ENCODE results near the gene ZFP36L1. TPM values are rescaled to one million over a fixed set of nuclear protein-coding genes. Genes with fewer than 3 reads are reported as not detected.

The ZFP36L1 gene
- total and polyA plus RNA-seq, 2 of the 13 experiments (the other 11 are each of a cell fraction or from before 2014, with no cell fraction given): 7.4 to 10.2 TPM

DNA sequence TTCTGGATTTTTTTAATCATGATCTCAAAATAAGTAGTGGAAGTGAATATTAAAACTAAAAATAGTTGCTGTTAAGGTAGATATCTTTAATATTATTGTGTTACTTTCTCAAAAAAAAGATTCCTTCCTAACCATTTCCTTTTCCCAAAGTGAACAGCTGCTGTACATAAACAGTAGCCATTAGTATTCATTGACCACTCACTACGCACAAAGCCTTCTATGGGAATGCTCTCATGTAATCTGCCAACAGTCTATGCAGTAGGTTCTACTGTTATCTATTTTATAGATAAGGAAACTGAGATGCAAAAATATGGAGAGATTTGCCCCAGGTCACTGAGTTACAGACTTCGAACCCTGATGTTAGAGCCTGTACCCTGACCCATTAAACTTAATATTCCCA lies 32.1 kb downstream of the ZFP36L1 start:
- Histone ChIP-seq H2AFZ (ENCODE audit: low read length) (no peak overlapping the region), H3K4me1 (ENCODE audit: insufficient read depth, low read length) (peaks cover 87% of the 10 kb centered on the region), H3K27ac (ENCODE audit: extremely low read length, insufficient read depth, low read length) (no peak overlapping the region), H3K79me2 (ENCODE audit: insufficient read depth, low read length) (no peaks in the 10 kb centered on the region), H4K20me1 (ENCODE audit: insufficient read depth, low read length) (no peaks in the 10 kb centered on the region), H3K9ac (ENCODE audit: insufficient read depth, low read depth, low read length) (no peak overlapping the region), H3K27me3 (ENCODE audit: control insufficient read depth in 1 of 2, insufficient read depth in 2 of 2, low read length in 2 of 2) (no peaks in the 10 kb centered on the region), H3K9me3 (ENCODE audit: low read length) (no peaks in the 10 kb centered on the region), H3K4me2 (ENCODE audit: low read depth, low read length) (no peak overlapping the region), H3K36me3 (replicated peaks in 1 of 2; ENCODE audit: control insufficient read depth in 1 of 2, insufficient read depth in 2 of 2, low read length in 2 of 2) (no peaks in the 10 kb centered on the region), H3K4me3 (replicated peaks in 1 of 3; ENCODE audit: insufficient read depth in 1 of 3, low read depth in 2 of 3, low read length in 3 of 3) (no peak overlapping the region)
- TF ChIP-seq SOX6 (IDR thresholded peaks at IDR 0.05) (no peak), SOX6 (CRISPR knock-in tag; IDR thresholded peaks at IDR 0.05) (no peak), ZKSCAN1 (IDR thresholded peaks at IDR 0.05; ENCODE audit: low read length) (no peak), ZNF572 (CRISPR knock-in tag; IDR thresholded peaks at IDR 0.05) (no peak), SYNCRIP (IDR thresholded peaks at IDR 0.05; ENCODE audit: insufficient read depth, low read depth, low read length) (no peak), ZNF350 (CRISPR knock-in tag; IDR thresholded peaks at IDR 0.05; ENCODE audit: borderline replicate concordance, low read depth) (no peak), NCOA5 (CRISPR knock-in tag; IDR thresholded peaks at IDR 0.05) (no peak), ELF1 (CRISPR knock-in tag; IDR thresholded peaks at IDR 0.05) (no peak), NPAS2 (CRISPR knock-in tag; IDR thresholded peaks at IDR 0.05; ENCODE audit: borderline replicate concordance) (no peak), ZFP82 (CRISPR knock-in tag; IDR thresholded peaks at IDR 0.05; ENCODE audit: borderline replicate concordance) (no peak)
- TF ChIP-seq, protein P1, sequence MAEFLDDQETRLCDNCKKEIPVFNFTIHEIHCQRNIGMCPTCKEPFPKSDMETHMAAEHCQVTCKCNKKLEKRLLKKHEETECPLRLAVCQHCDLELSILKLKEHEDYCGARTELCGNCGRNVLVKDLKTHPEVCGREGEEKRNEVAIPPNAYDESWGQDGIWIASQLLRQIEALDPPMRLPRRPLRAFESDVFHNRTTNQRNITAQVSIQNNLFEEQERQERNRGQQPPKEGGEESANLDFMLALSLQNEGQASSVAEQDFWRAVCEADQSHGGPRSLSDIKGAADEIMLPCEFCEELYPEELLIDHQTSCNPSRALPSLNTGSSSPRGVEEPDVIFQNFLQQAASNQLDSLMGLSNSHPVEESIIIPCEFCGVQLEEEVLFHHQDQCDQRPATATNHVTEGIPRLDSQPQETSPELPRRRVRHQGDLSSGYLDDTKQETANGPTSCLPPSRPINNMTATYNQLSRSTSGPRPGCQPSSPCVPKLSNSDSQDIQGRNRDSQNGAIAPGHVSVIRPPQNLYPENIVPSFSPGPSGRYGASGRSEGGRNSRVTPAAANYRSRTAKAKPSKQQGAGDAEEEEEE (CRISPR knock-in tag; IDR thresholded peaks at IDR 0.05; ENCODE audit: borderline replicate concordance): no peak
- FAIRE-seq: no peak
- WGBS (ENCODE audit: low lambda C conversion rate): 82% methylated on average over 2 of the region's 2 CpGs
- ChIA-PET POLR2A (interaction anchor here (4.4 kb wide), 1 partner anchor 19 kb away, joined by 39 read pairs; no protein-coding TSS in a partner anchor), CTCF (ENCODE audit: low intra/inter-chr PET ratio, low total read pairs) (no interaction called here)
- in situ Hi-C loops (cut with HindIII; ENCODE audit: extremely low pct_ligation_motif_present, low pct_unique_long_range_greater_than_20kb) (no loop called here), intact Hi-C loops (cut with micrococcal nuclease; ENCODE audit: unreplicated experiment) (no loop called here)
- ATAC-seq: no peak
- BruUV-seq (replicated peaks): no TSS peak
- no peak for DNase-seq (ENCODE audit: low spot score)

Data from HepG2 (cell line).